ENCODE results near the gene GLT6D1.

GRCh38 chr9:135639196-135639595 lies at the start of gene GLT6D1:
- TF ChIP-seq CTCF (IDR thresholded peaks at IDR 0.05; ENCODE audit: insufficient read depth, low read length, poor library complexity, severe bottlenecking), result no peak
- TF ChIP-seq EZH2phosphoT487 (conservative IDR thresholded peaks at IDR 0.05; ENCODE audit: low read length), result no peak

Measured in SU-DHL-6 (cell line).